Small intestine (tissue), 7 donors: Measurements from ENCODE around the gene CHTOP. TPM values are rescaled to one million over a fixed set of nuclear protein-coding genes. Genes with fewer than 3 reads are reported as not detected.

ENCODE experiments used
- DNase-seq, 2 donors: peaks; one replicate each; pipeline versions ENCODE4 v3.0.0 to v3.0.0-alpha.2; 2013
- FAIRE-seq: peaks from 2 replicates; lab custom pipeline; 2012; peaks lifted over from hg19 to GRCh38; lab: Jason Lieb, UNC
- H3K27ac ChIP-seq, 3 donors: one replicate each; pipeline ENCODE4 v1.5.1; 2013; ENCODE audit warnings: low read length in 2 of 3, mild to moderate bottlenecking in 2 of 3, control low read depth in 1 of 3, inconsistent platforms in 1 of 3, low read depth in 1 of 3, moderate library complexity in 1 of 3
- H3K27me3 ChIP-seq, 3 donors: one replicate each; pipeline ENCODE4 v1.6.1; 2013; ENCODE audit warnings: low read length in 3 of 3, inconsistent platforms in 1 of 3; ENCODE audit not compliant: control insufficient read depth in 3 of 3, insufficient read depth in 3 of 3
- H3K36me3 ChIP-seq, 3 donors: one replicate each; pipeline ENCODE4 v1.6.1; 2013; ENCODE audit warnings: low read length in 3 of 3, inconsistent platforms in 1 of 3, low read depth in 1 of 3, mild to moderate bottlenecking in 1 of 3, moderate library complexity in 1 of 3; ENCODE audit not compliant: control insufficient read depth in 3 of 3, insufficient read depth in 2 of 3
- H3K4me1 ChIP-seq, 3 donors: one replicate each; pipeline ENCODE4 v1.6.1; 2013; ENCODE audit warnings: low read length in 2 of 3, inconsistent platforms in 1 of 3, low read depth in 1 of 3, mild to moderate bottlenecking in 1 of 3, moderate library complexity in 1 of 3; ENCODE audit not compliant: control insufficient read depth in 3 of 3, insufficient read depth in 2 of 3
- H3K4me3 ChIP-seq, 3 donors: one replicate each; pipeline ENCODE4 v1.5.1; 2013; ENCODE audit warnings: low read length in 3 of 3, control low read depth in 1 of 3, inconsistent platforms in 1 of 3, low read depth in 1 of 3, mild to moderate bottlenecking in 1 of 3, moderate library complexity in 1 of 3
- H3K9me3 ChIP-seq, 2 donors: one replicate each; pipeline ENCODE4 v1.6.1; 2013; ENCODE audit warnings: low read depth in 1 of 2, low read length in 1 of 2; ENCODE audit not compliant: control insufficient read depth in 2 of 2, insufficient read depth in 1 of 2
- WGBS, 3 donors: extraction: QIAGEN DNeasy Blood & Tissue Kit; methylation state at CpG; one replicate each; pipeline ENCODE4 v1.1.7; 2013; 5-methylcytosine and 5-hydroxymethylcytosine counted together
- polyA plus RNA-seq, 4 donors: library from polyadenylated mRNA; stranded (reverse) in 3 of 4; unstranded in 1 of 4; fragments of 200-250 nt in 3 of 4; fragments of 120-200 nt in 1 of 4; gene quantifications; one replicate each; pipeline versions ENCODE4 v1.2.1 to v1.2.3, GENCODE V29; 2013
- donor health status: healthy with polysubstance abuse.
- donor health status: control.
- donor health status: control.
- donor health status: Bipolar disorder and iron deficiency.
- donor health status: healthy.

The CHTOP gene
- polyA plus RNA-seq, 4 donors: 40.3 to 98.4 (median 49.4) TPM

- H3K4me1 ChIP-seq: peaks cover 0 to 13% (median 3%) of the 10 kb centered on the region in 3 donors
- H3K27me3 ChIP-seq: peaks cover 4 to 43% (median 6%) of the 10 kb centered on the region in 3 donors
- H3K9me3 ChIP-seq: no peaks in the 10 kb centered on the region
- H3K36me3 ChIP-seq: no peaks in the 10 kb centered on the region
- no peak overlapping the region for H3K27ac ChIP-seq
- peak; percentile 42 to 64 for DNase-seq
- FAIRE-seq: no peak
- 3 to 6% (median 4%) methylated on average over 29 of the region's 29 CpGs for WGBS, 3 donors
- H3K4me3 ChIP-seq: peak overlapping the region in 2 of 3 donors; percentile 38 to 47
These were observed 44.1 kb downstream of the CHTOP start for GRCh38 chr1:153677718-153678518.

- Histone ChIP-seq H3K4me3 (peak within 1 kb of the TSS; percentile 21 to 47 (median 38)), H3K9me3 (no peaks in the 10 kb centered on the region), H3K36me3 (no peaks in the 10 kb centered on the region), H3K27me3 (peaks cover 4 to 43% (median 6%) of the 10 kb centered on the region in 3 donors), H3K4me1 (peaks cover 0 to 13% (median 3%) of the 10 kb centered on the region in 3 donors), H3K27ac (peak within 1 kb of the TSS in 1 of 3 donors; percentile 5)
- DNase-seq (peak in 1 of 2 donors; percentile 48), FAIRE-seq (no peak)
- WGBS, 3 donors: 1% methylated on average over 59 to 78 of the region's 78 CpGs
These were observed 44.9 kb downstream of the CHTOP start, which contains the start of gene NPR1 for GRCh38 chr1:153678519-153679336. TSS of gene NPR1 (plus strand) at chr1:153678688. CDS start at chr1:153679109, 421 bp downstream.

- no peak overlapping the region for H3K27ac ChIP-seq
- FAIRE-seq: no peak
- peaks cover 0 to 13% (median 3%) of the 10 kb centered on the region in 3 donors for H3K4me1 ChIP-seq
- no peaks in the 10 kb centered on the region for H3K36me3 ChIP-seq
- no peaks in the 10 kb centered on the region for H3K9me3 ChIP-seq
- peak in 1 of 2 donors; percentile 56 for DNase-seq
- WGBS, 3 donors: 1 to 2% (median 2%) methylated on average over 67 to 73 of the region's 73 CpGs
- H3K27me3 ChIP-seq: peaks cover 4 to 43% (median 6%) of the 10 kb centered on the region in 3 donors
- peak overlapping the region; percentile 19 to 47 (median 38) for H3K4me3 ChIP-seq
These were observed 45.7 kb downstream of the CHTOP start for GRCh38 chr1:153679337-153680119.

- FAIRE-seq (no peak), DNase-seq (no peak)
- peaks cover 0 to 18% (median 3%) of the 10 kb centered on the region in 3 donors for H3K4me1 ChIP-seq
- no peaks in the 10 kb centered on the region for H3K9me3 ChIP-seq
- H3K27me3 ChIP-seq: peaks cover 4 to 43% (median 6%) of the 10 kb centered on the region in 3 donors
- H3K4me3 ChIP-seq: peak overlapping the region in 1 of 3 donors; percentile 21
- H3K27ac ChIP-seq: no peak overlapping the region
- 18 to 29% (median 21%) methylated on average over 10 of the region's 10 CpGs for WGBS, 3 donors
- no peaks in the 10 kb centered on the region for H3K36me3 ChIP-seq
These were observed 46.2 kb downstream of the CHTOP start for GRCh38 chr1:153680120-153680403.

- H3K4me3 ChIP-seq: no peak overlapping the region
- DNase-seq (no peak), FAIRE-seq (no peak)
- no peaks in the 10 kb centered on the region for H3K36me3 ChIP-seq
- 88 to 94% (median 90%) methylated on average over 7 of the region's 7 CpGs for WGBS, 3 donors
- no peaks in the 10 kb centered on the region for H3K9me3 ChIP-seq
- peaks cover 4 to 42% (median 6%) of the 10 kb centered on the region in 3 donors for H3K27me3 ChIP-seq
- peaks cover 0 to 15% (median 3%) of the 10 kb centered on the region in 3 donors for H3K4me1 ChIP-seq
- no peak overlapping the region for H3K27ac ChIP-seq
These were observed 48.9 kb downstream of the CHTOP start for GRCh38 chr1:153682730-153683129.

- Histone ChIP-seq H3K36me3 (no peaks in the 10 kb centered on the region), H3K9me3 (no peaks in the 10 kb centered on the region), H3K27ac (no peak overlapping the region), H3K27me3 (peaks cover 1 to 30% (median 3%) of the 10 kb centered on the region in 3 donors), H3K4me1 (peaks cover 0 to 5% (median 0%) of the 10 kb centered on the region in 3 donors), H3K4me3 (no peak overlapping the region)
- FAIRE-seq (no peak), DNase-seq (peak; percentile 53 to 63)
- 57 to 72% (median 63%) methylated on average over 5 of the region's 5 CpGs for WGBS, 3 donors
These were observed 50.0 kb downstream of the CHTOP start for GRCh38 chr1:153683854-153684253.

GRCh38 chr1:153684892-153685291 is 51.0 kb downstream of the CHTOP start:
- WGBS, 3 donors: 15 to 58% (median 31%) methylated on average over 12 of the region's 12 CpGs
- DNase-seq: peak in 1 of 2 donors; percentile 33
- Histone ChIP-seq H3K9me3 (no peaks in the 10 kb centered on the region), H3K4me3 (no peak overlapping the region), H3K27ac (no peak overlapping the region), H3K36me3 (no peaks in the 10 kb centered on the region), H3K27me3 (peaks cover 0 to 21% (median 3%) of the 10 kb centered on the region in 3 donors), H3K4me1 (peaks cover 0 to 5% (median 0%) of the 10 kb centered on the region in 3 donors)
- FAIRE-seq: no peak
